HEK293 (cell line): ENCODE results near the gene TSPAN17.

Source experiments
- CTCF ChIA-PET: fragments of 350-600 bp; formaldehyde crosslinking; extraction: SDS; loops from one replicate; lab custom pipeline; 2021; ENCODE audit warnings: antibody characterized with exemption; lab: Yijun Ruan, JAX
- POLR2A ChIA-PET: fragments of 300-600 bp; formaldehyde crosslinking; extraction: SDS; loops from one replicate; lab custom pipeline; 2020; ENCODE audit warnings: antibody characterized with exemption, inconsistent platforms; lab: Yijun Ruan, JAX
- H3K27ac ChIP-seq: fragments of 200-500 bp; sonication (Bioruptor generic); 2 replicates; pipeline ENCODE4 v1.5.1; 2014; ENCODE audit warnings: low read depth, low read length, control low read depth, inconsistent platforms; ENCODE audit errors: extremely low read depth
- H3K36me3 ChIP-seq, 2 experiments: fragments of 200-500 bp in 1 of 2; sonication (Bioruptor generic) in 1 of 2; 1 replicate in 1 of 2; 2 replicates in 1 of 2; pipeline ENCODE4 v1.5.1; 2014 to 2017; ENCODE audit warnings: inconsistent platforms in 2 of 2, low read length in 2 of 2; ENCODE audit not compliant: control insufficient read depth in 2 of 2, insufficient read depth in 1 of 2
- H3K4me1 ChIP-seq: fragments of 200-500 bp; sonication (Bioruptor generic); 2 replicates; pipeline ENCODE4 v1.5.1; 2014; ENCODE audit warnings: mild to moderate bottlenecking, low read length, inconsistent platforms; ENCODE audit not compliant: control insufficient read depth, insufficient read depth
- H3K4me3 ChIP-seq: 2 replicates; pipeline ENCODE4 v1.5.1; 2011; ENCODE audit warnings: low read depth, mild to moderate bottlenecking, control low read depth, low read length, moderate library complexity
- H3K9me3 ChIP-seq: fragments of 200-500 bp; sonication (Bioruptor generic); 2 replicates; pipeline ENCODE4 v1.5.1; 2014; ENCODE audit warnings: low read depth, low read length, inconsistent platforms; ENCODE audit not compliant: control insufficient read depth, insufficient read depth
- GLI2 ChIP-seq: fragments of 450-650 bp; formaldehyde crosslinking; IDR thresholded peaks from 2 replicates; pipeline ENCODE4; 2017; ENCODE audit warnings: missing biosample characterization, missing genetic modification characterization, low read depth, borderline replicate concordance
- KLF9 ChIP-seq: fragments of 450-650 bp; formaldehyde crosslinking; IDR thresholded peaks from 2 replicates; pipeline ENCODE4 v1.5.1; 2016; ENCODE audit warnings: missing biosample characterization, missing genetic modification characterization, low read depth
- SETDB1 ChIP-seq: IDR thresholded peaks from one replicate; pipeline ENCODE4 v1.6.1; 2017; ENCODE audit warnings: mild to moderate bottlenecking, low read length, moderate library complexity, mixed read lengths; ENCODE audit not compliant: insufficient read length
- SP2 ChIP-seq: fragments of 450-650 bp; formaldehyde crosslinking; IDR thresholded peaks from 2 replicates; pipeline ENCODE4 v1.5.1; 2016; ENCODE audit warnings: missing biosample characterization, missing genetic modification characterization
- ZBTB17 ChIP-seq: fragments of 450-650 bp; formaldehyde crosslinking; IDR thresholded peaks from 2 replicates; pipeline ENCODE4 v1.5.1; 2016; ENCODE audit warnings: missing biosample characterization, missing genetic modification characterization
- ZFHX2 ChIP-seq: fragments of 450-650 bp; formaldehyde crosslinking; conservative IDR thresholded peaks from 2 replicates; pipeline ENCODE4 v1.5.1; 2016; ENCODE audit warnings: missing biosample characterization, missing genetic modification characterization
- ZFP69B ChIP-seq: fragments of 450-650 bp; formaldehyde crosslinking; IDR thresholded peaks from 2 replicates; pipeline ENCODE4 v1.5.1; 2016; ENCODE audit warnings: missing biosample characterization, missing genetic modification characterization
- ZIC2 ChIP-seq: fragments of 450-650 bp; formaldehyde crosslinking; IDR thresholded peaks from 2 replicates; pipeline ENCODE4 v1.5.1; 2016; ENCODE audit warnings: missing biosample characterization, missing genetic modification characterization
- ZNF157 ChIP-seq: fragments of 450-650 bp; formaldehyde crosslinking; IDR thresholded peaks from 2 replicates; pipeline ENCODE4 v1.5.1; 2016; ENCODE audit warnings: missing biosample characterization, missing genetic modification characterization
- ZNF266 ChIP-seq: fragments of 450-650 bp; formaldehyde crosslinking; IDR thresholded peaks from 2 replicates; pipeline ENCODE4 v1.5.1; 2016; ENCODE audit warnings: missing biosample characterization, missing genetic modification characterization, low read depth
- ZNF292 ChIP-seq: fragments of 450-650 bp; formaldehyde crosslinking; IDR thresholded peaks from 2 replicates; pipeline ENCODE4 v1.5.1; 2016; ENCODE audit warnings: low read depth, missing biosample characterization, missing genetic modification characterization, borderline replicate concordance
- ZNF416 ChIP-seq: fragments of 450-650 bp; formaldehyde crosslinking; IDR thresholded peaks from 2 replicates; pipeline ENCODE4 v1.5.1; 2016; ENCODE audit warnings: missing biosample characterization, missing genetic modification characterization
- ZNF426 ChIP-seq: fragments of 450-650 bp; formaldehyde crosslinking; IDR thresholded peaks from 2 replicates; pipeline ENCODE4 v1.5.1; 2017; ENCODE audit warnings: missing biosample characterization, missing genetic modification characterization, mild to moderate bottlenecking, inconsistent platforms, moderate library complexity
- ZNF544 ChIP-seq: fragments of 450-650 bp; formaldehyde crosslinking; IDR thresholded peaks from 2 replicates; pipeline ENCODE4 v1.5.0; 2017; ENCODE audit warnings: missing biosample characterization, missing genetic modification characterization
- ZNF558 ChIP-seq: fragments of 450-650 bp; formaldehyde crosslinking; IDR thresholded peaks from 2 replicates; pipeline ENCODE4 v1.5.1; 2016; ENCODE audit warnings: missing biosample characterization, missing genetic modification characterization
- ZNF623 ChIP-seq: fragments of 450-650 bp; formaldehyde crosslinking; IDR thresholded peaks from 2 replicates; pipeline ENCODE4 v1.5.1; 2016; ENCODE audit warnings: missing biosample characterization, missing genetic modification characterization
- ZNF624 ChIP-seq: fragments of 450-650 bp; formaldehyde crosslinking; IDR thresholded peaks from 2 replicates; pipeline ENCODE4 v1.5.1; 2017; ENCODE audit warnings: missing biosample characterization, missing genetic modification characterization
- ZNF792 ChIP-seq: fragments of 450-650 bp; formaldehyde crosslinking; IDR thresholded peaks from 2 replicates; pipeline ENCODE4 v1.5.1; 2016; ENCODE audit warnings: missing biosample characterization, missing genetic modification characterization
- TF ChIP-seq, protein P1 (sequence below): fragments of 450-650 bp; formaldehyde crosslinking; IDR thresholded peaks from 2 replicates; pipeline ENCODE4 v1.5.1; 2016; ENCODE audit warnings: missing biosample characterization, missing genetic modification characterization
- TF ChIP-seq, protein P2 (sequence below): fragments of 450-650 bp; formaldehyde crosslinking; IDR thresholded peaks from 2 replicates; pipeline ENCODE4 v1.5.1; 2017; ENCODE audit warnings: missing biosample characterization, mild to moderate bottlenecking, missing genetic modification characterization, moderate library complexity
- TF ChIP-seq, protein P3 (sequence below): fragments of 450-650 bp; formaldehyde crosslinking; IDR thresholded peaks from 2 replicates; pipeline ENCODE4 v1.5.1; 2016; ENCODE audit warnings: missing biosample characterization, missing genetic modification characterization
- TF ChIP-seq, protein P4 (sequence below): fragments of 450-650 bp; formaldehyde crosslinking; IDR thresholded peaks from 2 replicates; pipeline ENCODE4 v1.5.1; 2016; ENCODE audit warnings: missing biosample characterization, missing genetic modification characterization, borderline replicate concordance

TSPAN17 gene

DNA sequence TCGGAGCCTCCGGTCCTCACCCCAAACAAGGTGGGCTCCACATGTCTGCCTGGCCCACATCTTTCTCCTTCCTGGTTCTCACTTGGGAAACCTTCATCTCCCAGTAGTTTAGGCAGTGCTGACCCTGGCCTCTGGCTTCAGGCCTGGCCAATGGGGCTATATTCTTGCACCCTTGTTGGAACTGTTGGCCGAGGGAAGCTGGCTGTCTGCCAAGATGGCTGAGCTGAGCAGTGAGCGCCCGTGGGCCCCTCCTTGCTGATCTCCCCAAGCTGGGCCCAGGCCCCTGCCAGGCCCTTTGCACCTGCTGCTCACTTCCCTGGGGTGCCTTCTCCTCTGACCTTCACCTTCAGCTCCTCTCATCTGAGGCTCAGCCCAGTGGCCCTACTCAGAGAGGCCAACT, 31.3 kb downstream of the TSPAN17 start:
- Histone ChIP-seq H3K4me3 (no peak overlapping the region), H3K36me3 (no peaks in the 10 kb centered on the region), H3K9me3 (no peaks in the 10 kb centered on the region), H3K4me1 (no peaks in the 10 kb centered on the region), H3K27ac (no peak overlapping the region)
- TF ChIP-seq ZNF292 (tag by site-specific recombination) (no peak), ZNF558 (no peak), ZNF157 (tag by site-specific recombination) (no peak), ZNF426 (no peak), ZNF623 (peak; percentile 37; the same call in 1 of the 2 replicates), SP2 (tag by site-specific recombination) (no peak), ZNF544 (tag by site-specific recombination) (no peak), ZNF266 (tag by site-specific recombination) (no peak), ZNF792 (no peak), ZBTB17 (tag by site-specific recombination) (no peak), ZFP69B (tag by site-specific recombination) (0 out of 2 replicates have a peak, but pooled peaks have one; percentile 53), ZNF416 (tag by site-specific recombination) (no peak), ZFHX2 (tag by site-specific recombination) (no peak), SETDB1 (no peak), ZNF624 (tag by site-specific recombination) (no peak), KLF9 (tag by site-specific recombination) (no peak), GLI2 (tag by site-specific recombination) (no peak), ZIC2 (no peak)
- TF ChIP-seq, protein P1, sequence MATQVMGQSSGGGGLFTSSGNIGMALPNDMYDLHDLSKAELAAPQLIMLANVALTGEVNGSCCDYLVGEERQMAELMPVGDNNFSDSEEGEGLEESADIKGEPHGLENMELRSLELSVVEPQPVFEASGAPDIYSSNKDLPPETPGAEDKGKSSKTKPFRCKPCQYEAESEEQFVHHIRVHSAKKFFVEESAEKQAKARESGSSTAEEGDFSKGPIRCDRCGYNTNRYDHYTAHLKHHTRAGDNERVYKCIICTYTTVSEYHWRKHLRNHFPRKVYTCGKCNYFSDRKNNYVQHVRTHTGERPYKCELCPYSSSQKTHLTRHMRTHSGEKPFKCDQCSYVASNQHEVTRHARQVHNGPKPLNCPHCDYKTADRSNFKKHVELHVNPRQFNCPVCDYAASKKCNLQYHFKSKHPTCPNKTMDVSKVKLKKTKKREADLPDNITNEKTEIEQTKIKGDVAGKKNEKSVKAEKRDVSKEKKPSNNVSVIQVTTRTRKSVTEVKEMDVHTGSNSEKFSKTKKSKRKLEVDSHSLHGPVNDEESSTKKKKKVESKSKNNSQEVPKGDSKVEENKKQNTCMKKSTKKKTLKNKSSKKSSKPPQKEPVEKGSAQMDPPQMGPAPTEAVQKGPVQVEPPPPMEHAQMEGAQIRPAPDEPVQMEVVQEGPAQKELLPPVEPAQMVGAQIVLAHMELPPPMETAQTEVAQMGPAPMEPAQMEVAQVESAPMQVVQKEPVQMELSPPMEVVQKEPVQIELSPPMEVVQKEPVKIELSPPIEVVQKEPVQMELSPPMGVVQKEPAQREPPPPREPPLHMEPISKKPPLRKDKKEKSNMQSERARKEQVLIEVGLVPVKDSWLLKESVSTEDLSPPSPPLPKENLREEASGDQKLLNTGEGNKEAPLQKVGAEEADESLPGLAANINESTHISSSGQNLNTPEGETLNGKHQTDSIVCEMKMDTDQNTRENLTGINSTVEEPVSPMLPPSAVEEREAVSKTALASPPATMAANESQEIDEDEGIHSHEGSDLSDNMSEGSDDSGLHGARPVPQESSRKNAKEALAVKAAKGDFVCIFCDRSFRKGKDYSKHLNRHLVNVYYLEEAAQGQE (tag by site-specific recombination): no peak
- TF ChIP-seq, protein P2, sequence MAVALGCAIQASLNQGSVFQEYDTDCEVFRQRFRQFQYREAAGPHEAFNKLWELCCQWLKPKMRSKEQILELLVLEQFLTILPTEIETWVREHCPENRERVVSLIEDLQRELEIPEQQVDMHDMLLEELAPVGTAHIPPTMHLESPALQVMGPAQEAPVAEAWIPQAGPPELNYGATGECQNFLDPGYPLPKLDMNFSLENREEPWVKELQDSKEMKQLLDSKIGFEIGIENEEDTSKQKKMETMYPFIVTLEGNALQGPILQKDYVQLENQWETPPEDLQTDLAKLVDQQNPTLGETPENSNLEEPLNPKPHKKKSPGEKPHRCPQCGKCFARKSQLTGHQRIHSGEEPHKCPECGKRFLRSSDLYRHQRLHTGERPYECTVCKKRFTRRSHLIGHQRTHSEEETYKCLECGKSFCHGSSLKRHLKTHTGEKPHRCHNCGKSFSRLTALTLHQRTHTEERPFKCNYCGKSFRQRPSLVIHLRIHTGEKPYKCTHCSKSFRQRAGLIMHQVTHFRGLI (tag by site-specific recombination): no peak
- TF ChIP-seq, protein P3, sequence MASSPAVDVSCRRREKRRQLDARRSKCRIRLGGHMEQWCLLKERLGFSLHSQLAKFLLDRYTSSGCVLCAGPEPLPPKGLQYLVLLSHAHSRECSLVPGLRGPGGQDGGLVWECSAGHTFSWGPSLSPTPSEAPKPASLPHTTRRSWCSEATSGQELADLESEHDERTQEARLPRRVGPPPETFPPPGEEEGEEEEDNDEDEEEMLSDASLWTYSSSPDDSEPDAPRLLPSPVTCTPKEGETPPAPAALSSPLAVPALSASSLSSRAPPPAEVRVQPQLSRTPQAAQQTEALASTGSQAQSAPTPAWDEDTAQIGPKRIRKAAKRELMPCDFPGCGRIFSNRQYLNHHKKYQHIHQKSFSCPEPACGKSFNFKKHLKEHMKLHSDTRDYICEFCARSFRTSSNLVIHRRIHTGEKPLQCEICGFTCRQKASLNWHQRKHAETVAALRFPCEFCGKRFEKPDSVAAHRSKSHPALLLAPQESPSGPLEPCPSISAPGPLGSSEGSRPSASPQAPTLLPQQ (tag by site-specific recombination): peak; percentile 65; the same call in 1 of the 2 replicates
- TF ChIP-seq, protein P4, sequence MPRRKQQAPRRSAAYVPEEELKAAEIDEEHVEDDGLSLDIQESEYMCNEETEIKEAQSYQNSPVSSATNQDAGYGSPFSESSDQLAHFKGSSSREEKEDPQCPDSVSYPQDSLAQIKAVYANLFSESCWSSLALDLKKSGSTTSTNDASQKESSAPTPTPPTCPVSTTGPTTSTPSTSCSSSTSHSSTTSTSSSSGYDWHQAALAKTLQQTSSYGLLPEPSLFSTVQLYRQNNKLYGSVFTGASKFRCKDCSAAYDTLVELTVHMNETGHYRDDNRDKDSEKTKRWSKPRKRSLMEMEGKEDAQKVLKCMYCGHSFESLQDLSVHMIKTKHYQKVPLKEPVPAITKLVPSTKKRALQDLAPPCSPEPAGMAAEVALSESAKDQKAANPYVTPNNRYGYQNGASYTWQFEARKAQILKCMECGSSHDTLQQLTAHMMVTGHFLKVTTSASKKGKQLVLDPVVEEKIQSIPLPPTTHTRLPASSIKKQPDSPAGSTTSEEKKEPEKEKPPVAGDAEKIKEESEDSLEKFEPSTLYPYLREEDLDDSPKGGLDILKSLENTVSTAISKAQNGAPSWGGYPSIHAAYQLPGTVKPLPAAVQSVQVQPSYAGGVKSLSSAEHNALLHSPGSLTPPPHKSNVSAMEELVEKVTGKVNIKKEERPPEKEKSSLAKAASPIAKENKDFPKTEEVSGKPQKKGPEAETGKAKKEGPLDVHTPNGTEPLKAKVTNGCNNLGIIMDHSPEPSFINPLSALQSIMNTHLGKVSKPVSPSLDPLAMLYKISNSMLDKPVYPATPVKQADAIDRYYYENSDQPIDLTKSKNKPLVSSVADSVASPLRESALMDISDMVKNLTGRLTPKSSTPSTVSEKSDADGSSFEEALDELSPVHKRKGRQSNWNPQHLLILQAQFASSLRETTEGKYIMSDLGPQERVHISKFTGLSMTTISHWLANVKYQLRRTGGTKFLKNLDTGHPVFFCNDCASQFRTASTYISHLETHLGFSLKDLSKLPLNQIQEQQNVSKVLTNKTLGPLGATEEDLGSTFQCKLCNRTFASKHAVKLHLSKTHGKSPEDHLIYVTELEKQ: no peak
- CTCF ChIA-PET: interaction anchor here (0.5 to 2.4 kb wide), 2 partner anchors 18 to 269 kb away, joined by 3 to 12 read pairs; no protein-coding TSS in a partner anchor
- POLR2A ChIA-PET: no interaction called here
